Stimulated activated CD4-positive, alpha-beta T cell treated with anti-CD3 and anti-CD28 coated beads, Interleukin-1b, Interleukin-23, amount 100 ng/mL, for 1 hour (primary cell): ENCODE results near the gene CCDC137.

Experiments used
- DNase-seq, 2 donors: peaks; one replicate each; pipeline ENCODE4 v3.0.0-alpha.2; 2020; ENCODE audit warnings: low read depth in 2 of 2

The CCDC137 gene

GRCh38 chr17:81683208-81683583 lies 16.7 kb downstream of the CCDC137 start:
- DNase-seq, result no peak

- DNase-seq, result peak; percentile 88 to 89
Observed at GRCh38 chr17:81683584-81684441, 17.3 kb downstream of the CCDC137 start, which contains the start of the genes ARL16 and HGS. Gene ARL16, minus strand, starts transcription at chr17:81683797. Its CDS starts 44 bp downstream, at chr17:81683753. Gene HGS, plus strand, starts transcription at chr17:81684011. Its CDS starts 56 bp downstream, at chr17:81684067.

GRCh38 chr17:81684442-81684911 lies 17.9 kb downstream of the CCDC137 start:
- DNase-seq, result no peak

GRCh38 chr17:81685108-81685507 lies 18.6 kb downstream of the CCDC137 start:
- no peak for DNase-seq

GRCh38 chr17:81686614-81687013 lies 20.1 kb downstream of the CCDC137 start:
- no peak for DNase-seq

- DNase-seq, result no peak
Observed at GRCh38 chr17:81687770-81688541, 21.4 kb downstream of the CCDC137 start.

- DNase-seq, result no peak
Observed at GRCh38 chr17:81688616-81689015, 22.1 kb downstream of the CCDC137 start.

- no peak for DNase-seq
Observed at GRCh38 chr17:81690066-81690465, 23.5 kb downstream of the CCDC137 start.

GRCh38 chr17:81690549-81690948 lies 24.0 kb downstream of the CCDC137 start:
- no peak for DNase-seq

- DNase-seq, result no peak
Observed at GRCh38 chr17:81691196-81691595, 24.7 kb downstream of the CCDC137 start.

- DNase-seq, result no peak
Observed at GRCh38 chr17:81691608-81692007, 25.1 kb downstream of the CCDC137 start.

- DNase-seq, result no peak
Observed at GRCh38 chr17:81693509-81694210, 27.1 kb downstream of the CCDC137 start.

GRCh38 chr17:81694810-81695209 lies 28.3 kb downstream of the CCDC137 start:
- DNase-seq, result no peak

GRCh38 chr17:81695211-81695610 lies 28.7 kb downstream of the CCDC137 start:
- DNase-seq, result no peak

- DNase-seq, result no peak
Observed at GRCh38 chr17:81695801-81696200, 29.3 kb downstream of the CCDC137 start.

- no peak for DNase-seq
Observed at GRCh38 chr17:81696218-81696941, 29.8 kb downstream of the CCDC137 start.

- DNase-seq, result no peak
Observed at GRCh38 chr17:81697261-81698044, 30.9 kb downstream of the CCDC137 start.

- no peak for DNase-seq
Observed at GRCh38 chr17:81700353-81701287, 34.1 kb downstream of the CCDC137 start.
